ENCODE data around the gene ILF2.
"Not testable (repeated sequence)": the region's sequence is repeated elsewhere in the genome, so short reads cannot be mapped to it uniquely, and the experiment has no call there.

The ILF2 gene

GRCh38 chr1:153678519-153679336 is 7.9 kb upstream of the ILF2 start, which contains the start of gene NPR1:
Gene NPR1 (plus strand): TSS chr1:153678688. CDS start chr1:153679109, 421 bp downstream.
- Histone ChIP-seq H3K27ac (ENCODE audit: low read depth, low read length) (peak within 1 kb of the TSS; percentile 1), H3K36me3 (ENCODE audit: insufficient read depth, low read length) (no peaks in the 10 kb centered on the region), H3K27me3 (ENCODE audit: control insufficient read depth in 1 of 2, insufficient read depth in 2 of 2, low read length in 2 of 2) (peaks cover 15 to 33% of the 10 kb centered on the region in 2 donors), H3K9ac (ENCODE audit: low read length) (peak within 1 kb of the TSS; percentile 15), H3K4me1 (ENCODE audit: insufficient read depth, low read length) (peaks cover 7% of the 10 kb centered on the region), H3K9me3 (ENCODE audit: low read length) (no peaks in the 10 kb centered on the region), H3K4me3 (ENCODE audit: low read depth in 1 of 2, low read length in 2 of 2) (peak within 1 kb of the TSS; percentile 2 to 48)

DNA sequence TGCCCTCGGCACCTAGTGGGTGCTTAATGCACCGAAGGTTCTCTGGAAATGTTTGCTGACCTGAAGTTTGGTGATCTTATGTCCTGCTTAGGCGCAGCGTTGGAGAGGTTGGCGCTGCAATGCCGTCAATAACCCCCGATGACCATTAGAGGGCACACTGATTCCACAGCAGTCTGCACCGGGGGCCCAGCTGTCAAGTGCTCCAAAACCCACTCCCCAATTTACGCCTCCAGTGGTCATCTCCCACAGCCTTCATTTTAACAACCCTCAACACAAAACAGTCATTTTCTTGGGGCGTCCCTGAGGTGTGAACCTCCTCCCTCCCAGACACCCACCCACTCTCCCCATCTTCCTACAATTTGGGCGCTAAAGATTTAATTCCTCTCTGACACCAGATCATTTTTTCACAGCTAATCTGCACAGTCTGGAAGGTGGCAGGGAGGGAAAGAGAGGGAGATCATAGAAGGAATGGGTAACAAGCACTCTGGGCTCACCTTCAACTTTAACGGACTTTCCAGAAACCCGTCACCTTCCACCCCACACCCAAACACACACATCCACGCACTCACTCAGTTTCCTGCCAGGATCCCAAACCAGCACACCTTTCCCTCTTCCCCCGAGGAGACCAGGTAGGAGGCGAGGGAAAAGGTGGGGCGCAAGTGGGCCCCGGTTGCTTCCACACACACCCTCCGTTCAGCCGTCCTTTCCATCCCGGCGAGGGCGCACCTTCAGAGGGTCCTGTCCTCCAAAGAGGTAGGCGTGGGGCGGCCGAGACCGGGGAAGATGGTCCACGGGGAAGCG is 7.1 kb upstream of the ILF2 start:
- no peaks in the 10 kb centered on the region for H3K36me3 ChIP-seq (ENCODE audit: insufficient read depth, low read length)
- H3K4me3 ChIP-seq (ENCODE audit: low read depth in 1 of 2, low read length in 2 of 2) = peak overlapping the region in 1 of 2 donors; percentile 48
- H3K27ac ChIP-seq (ENCODE audit: low read depth, low read length) = no peak overlapping the region
- H3K9me3 ChIP-seq (ENCODE audit: low read length) = no peaks in the 10 kb centered on the region
- peaks cover 7% of the 10 kb centered on the region for H3K4me1 ChIP-seq (ENCODE audit: insufficient read depth, low read length)
- peaks cover 15 to 33% of the 10 kb centered on the region in 2 donors for H3K27me3 ChIP-seq (ENCODE audit: control insufficient read depth in 1 of 2, insufficient read depth in 2 of 2, low read length in 2 of 2)
- no peak overlapping the region for H3K9ac ChIP-seq (ENCODE audit: low read length)

GRCh38 chr1:153673511-153673910 is 2.7 kb upstream of the ILF2 start:
- Histone ChIP-seq H3K4me3 (ENCODE audit: low read depth in 1 of 2, low read length in 2 of 2) (no peak overlapping the region), H3K27ac (ENCODE audit: low read depth, low read length) (no peak overlapping the region), H3K9me3 (ENCODE audit: low read length) (no peaks in the 10 kb centered on the region), H3K9ac (ENCODE audit: low read length) (no peak overlapping the region), H3K27me3 (ENCODE audit: control insufficient read depth in 1 of 2, insufficient read depth in 2 of 2, low read length in 2 of 2) (peaks cover 6 to 8% of the 10 kb centered on the region in 2 donors), H3K4me1 (ENCODE audit: insufficient read depth, low read length) (peaks cover 20% of the 10 kb centered on the region), H3K36me3 (ENCODE audit: insufficient read depth, low read length) (peaks cover 4% of the 10 kb centered on the region)

DNA sequence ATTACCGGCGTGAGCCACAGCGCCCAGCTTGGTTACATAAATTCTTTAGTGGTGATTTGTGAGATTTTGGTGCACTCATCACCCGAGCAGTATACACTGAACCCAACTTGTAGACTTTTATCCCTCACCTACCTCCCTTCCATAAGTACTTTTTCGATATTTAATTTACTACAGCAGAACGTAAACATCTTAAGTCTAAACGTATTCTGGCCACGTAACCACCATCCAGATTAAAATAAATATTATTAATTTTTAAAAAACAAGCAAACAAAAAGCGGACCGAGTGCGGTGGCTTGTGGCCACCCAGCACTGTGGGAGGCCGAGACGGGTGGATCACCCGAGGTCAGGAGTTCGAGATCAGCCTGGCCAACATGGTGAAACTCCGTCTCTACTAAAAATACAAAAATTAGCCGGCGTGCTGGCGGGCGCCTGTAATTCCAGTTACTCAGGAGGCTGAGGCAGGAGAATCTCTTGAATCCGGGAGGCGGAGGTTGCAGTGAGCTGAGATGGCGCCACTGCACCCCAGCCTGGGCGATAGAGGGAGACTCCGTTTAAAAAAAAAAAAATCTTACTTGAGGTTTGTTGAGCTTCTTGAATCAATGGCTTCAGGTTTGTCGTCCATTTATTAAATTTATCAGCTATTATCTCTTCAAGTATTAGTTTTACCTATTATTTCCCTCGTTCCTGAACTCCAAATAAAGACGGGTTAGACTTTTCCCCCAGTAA is 998 bp upstream of the ILF2 start:
- not testable (repeated sequence) for H3K27me3 ChIP-seq (ENCODE audit: control insufficient read depth in 1 of 2, insufficient read depth in 2 of 2, low read length in 2 of 2); H3K9me3 ChIP-seq (ENCODE audit: low read length)
- Histone ChIP-seq H3K4me3 (ENCODE audit: low read depth in 1 of 2, low read length in 2 of 2) (peak overlapping the region; percentile 50 to 94), H3K4me1 (ENCODE audit: insufficient read depth, low read length) (peaks cover 13% of the 10 kb centered on the region), H3K27ac (ENCODE audit: low read depth, low read length) (peak overlapping the region; percentile 54), H3K9ac (ENCODE audit: low read length) (peak overlapping the region; percentile 50), H3K36me3 (ENCODE audit: insufficient read depth, low read length) (peaks cover 22% of the 10 kb centered on the region)

- Histone ChIP-seq H3K36me3 (ENCODE audit: insufficient read depth, low read length) (peaks cover 36% of the 10 kb centered on the region), H3K27ac (ENCODE audit: low read depth, low read length) (peak overlapping the region; percentile 79), H3K9me3 (ENCODE audit: low read length) (no peaks in the 10 kb centered on the region), H3K27me3 (ENCODE audit: control insufficient read depth in 1 of 2, insufficient read depth in 2 of 2, low read length in 2 of 2) (no peaks in the 10 kb centered on the region), H3K4me3 (ENCODE audit: low read depth in 1 of 2, low read length in 2 of 2) (peak overlapping the region; percentile 75 to 94), H3K4me1 (ENCODE audit: insufficient read depth, low read length) (peaks cover 13% of the 10 kb centered on the region), H3K9ac (ENCODE audit: low read length) (peak overlapping the region; percentile 99)
These were observed 435 bp downstream of the ILF2 start for GRCh38 chr1:153670257-153670858.

DNA sequence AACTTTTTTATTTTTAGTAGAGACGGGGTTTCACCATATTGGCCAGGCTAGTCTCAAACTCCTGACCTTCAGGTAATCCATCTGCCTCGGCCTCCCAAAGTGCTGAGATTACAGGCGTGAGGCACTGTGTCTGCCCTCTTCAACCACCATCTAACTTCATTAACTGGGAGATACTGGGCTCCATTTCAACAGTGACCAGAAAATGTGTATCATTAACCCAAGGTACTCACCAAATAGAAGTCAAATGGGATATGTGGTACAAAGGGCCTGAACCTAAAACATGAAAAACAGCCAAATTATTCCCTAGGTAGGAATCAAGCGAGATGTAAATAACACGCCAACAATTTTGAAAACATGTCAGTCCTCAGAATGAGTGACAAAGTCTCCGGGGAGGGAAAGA is 1.2 kb downstream of the ILF2 start:
- Histone ChIP-seq H3K27ac (ENCODE audit: low read depth, low read length) (no peak overlapping the region), H3K9ac (ENCODE audit: low read length) (peak overlapping the region; percentile 99), H3K4me3 (ENCODE audit: low read depth in 1 of 2, low read length in 2 of 2) (peak overlapping the region in 1 of 2 donors; percentile 94), H3K27me3 (ENCODE audit: control insufficient read depth in 1 of 2, insufficient read depth in 2 of 2, low read length in 2 of 2) (no peaks in the 10 kb centered on the region), H3K36me3 (ENCODE audit: insufficient read depth, low read length) (peaks cover 43% of the 10 kb centered on the region), H3K4me1 (ENCODE audit: insufficient read depth, low read length) (peaks cover 13% of the 10 kb centered on the region), H3K9me3 (ENCODE audit: low read length) (no peaks in the 10 kb centered on the region)

DNA sequence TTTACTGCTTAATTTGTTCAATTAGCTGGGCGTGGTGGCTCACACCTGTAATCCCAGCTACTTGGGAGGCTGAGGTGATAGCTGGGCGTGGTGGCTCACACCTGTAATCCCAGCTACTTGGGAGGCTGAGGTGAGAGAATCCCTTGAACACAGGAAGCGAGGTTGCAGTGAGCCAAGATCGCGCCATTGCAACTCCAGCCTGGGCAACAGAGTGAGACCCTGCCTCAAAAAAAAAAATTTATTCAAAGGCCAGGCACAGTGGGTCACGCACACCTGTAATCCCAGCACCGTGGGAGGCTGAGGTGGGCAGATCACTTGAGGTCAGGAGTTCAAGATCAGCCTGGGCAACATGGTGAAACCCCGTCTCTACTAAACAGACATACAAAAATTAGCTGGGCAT is 2.1 kb downstream of the ILF2 start:
- not testable (repeated sequence) for H3K9ac ChIP-seq (ENCODE audit: low read length)

GRCh38 chr1:153667439-153667838 is 3.4 kb downstream of the ILF2 start:
- Histone ChIP-seq H3K36me3 (ENCODE audit: insufficient read depth, low read length) (peaks cover 64% of the 10 kb centered on the region), H3K9me3 (ENCODE audit: low read length) (no peaks in the 10 kb centered on the region), H3K4me3 (ENCODE audit: low read depth in 1 of 2, low read length in 2 of 2) (no peak overlapping the region), H3K9ac (ENCODE audit: low read length) (no peak overlapping the region), H3K27me3 (ENCODE audit: control insufficient read depth in 1 of 2, insufficient read depth in 2 of 2, low read length in 2 of 2) (no peaks in the 10 kb centered on the region), H3K4me1 (ENCODE audit: insufficient read depth, low read length) (peaks cover 13% of the 10 kb centered on the region), H3K27ac (ENCODE audit: low read depth, low read length) (no peak overlapping the region)

More for the DNA sequence above, 2.1 kb downstream of the ILF2 start:
- H3K4me3 ChIP-seq (ENCODE audit: low read depth in 1 of 2, low read length in 2 of 2); H3K27me3 ChIP-seq (ENCODE audit: control insufficient read depth in 1 of 2, insufficient read depth in 2 of 2, low read length in 2 of 2); H3K27ac ChIP-seq (ENCODE audit: low read depth, low read length); H3K9me3 ChIP-seq (ENCODE audit: low read length): not testable (repeated sequence)
- H3K4me1 ChIP-seq (ENCODE audit: insufficient read depth, low read length) = peaks cover 13% of the 10 kb centered on the region
- peaks cover 53% of the 10 kb centered on the region for H3K36me3 ChIP-seq (ENCODE audit: insufficient read depth, low read length)

GRCh38 chr1:153663211-153663610 is 7.6 kb downstream of the ILF2 start:
- H3K4me1 ChIP-seq (ENCODE audit: insufficient read depth, low read length) = peaks cover 9% of the 10 kb centered on the region
- peaks cover 76% of the 10 kb centered on the region for H3K36me3 ChIP-seq (ENCODE audit: insufficient read depth, low read length)
- H3K27me3 ChIP-seq (ENCODE audit: control insufficient read depth in 1 of 2, insufficient read depth in 2 of 2, low read length in 2 of 2) = no peaks in the 10 kb centered on the region
- H3K4me3 ChIP-seq (ENCODE audit: low read depth in 1 of 2, low read length in 2 of 2) = no peak overlapping the region
- no peak overlapping the region for H3K9ac ChIP-seq (ENCODE audit: low read length)
- no peak overlapping the region for H3K27ac ChIP-seq (ENCODE audit: low read depth, low read length)
- H3K9me3 ChIP-seq (ENCODE audit: low read length) = no peaks in the 10 kb centered on the region

GRCh38 chr1:153662269-153662668 is 8.5 kb downstream of the ILF2 start:
- H3K9me3 ChIP-seq (ENCODE audit: low read length) = no peaks in the 10 kb centered on the region
- no peaks in the 10 kb centered on the region for H3K27me3 ChIP-seq (ENCODE audit: control insufficient read depth in 1 of 2, insufficient read depth in 2 of 2, low read length in 2 of 2)
- H3K27ac ChIP-seq (ENCODE audit: low read depth, low read length) = no peak overlapping the region
- H3K9ac ChIP-seq (ENCODE audit: low read length) = no peak overlapping the region
- peaks cover 67% of the 10 kb centered on the region for H3K36me3 ChIP-seq (ENCODE audit: insufficient read depth, low read length)
- peaks cover 13% of the 10 kb centered on the region for H3K4me1 ChIP-seq (ENCODE audit: insufficient read depth, low read length)
- no peak overlapping the region for H3K4me3 ChIP-seq (ENCODE audit: low read depth in 1 of 2, low read length in 2 of 2)

Measured in muscle layer of colon (tissue), 2 donors.